Skeletal muscle cell (primary cell): ENCODE results near the gene MPPE1.

Source experiments
- DNase-seq: peaks from one replicate; pipeline ENCODE4 v3.0.0-alpha.2; 2010; ENCODE audit warnings: low read depth
- H3K4me3 ChIP-seq: 2 replicates; pipeline ENCODE4 v1.5.1; 2011; ENCODE audit warnings: low read depth, mild to moderate bottlenecking, control low read depth, low read length, moderate library complexity

Gene MPPE1

DNA sequence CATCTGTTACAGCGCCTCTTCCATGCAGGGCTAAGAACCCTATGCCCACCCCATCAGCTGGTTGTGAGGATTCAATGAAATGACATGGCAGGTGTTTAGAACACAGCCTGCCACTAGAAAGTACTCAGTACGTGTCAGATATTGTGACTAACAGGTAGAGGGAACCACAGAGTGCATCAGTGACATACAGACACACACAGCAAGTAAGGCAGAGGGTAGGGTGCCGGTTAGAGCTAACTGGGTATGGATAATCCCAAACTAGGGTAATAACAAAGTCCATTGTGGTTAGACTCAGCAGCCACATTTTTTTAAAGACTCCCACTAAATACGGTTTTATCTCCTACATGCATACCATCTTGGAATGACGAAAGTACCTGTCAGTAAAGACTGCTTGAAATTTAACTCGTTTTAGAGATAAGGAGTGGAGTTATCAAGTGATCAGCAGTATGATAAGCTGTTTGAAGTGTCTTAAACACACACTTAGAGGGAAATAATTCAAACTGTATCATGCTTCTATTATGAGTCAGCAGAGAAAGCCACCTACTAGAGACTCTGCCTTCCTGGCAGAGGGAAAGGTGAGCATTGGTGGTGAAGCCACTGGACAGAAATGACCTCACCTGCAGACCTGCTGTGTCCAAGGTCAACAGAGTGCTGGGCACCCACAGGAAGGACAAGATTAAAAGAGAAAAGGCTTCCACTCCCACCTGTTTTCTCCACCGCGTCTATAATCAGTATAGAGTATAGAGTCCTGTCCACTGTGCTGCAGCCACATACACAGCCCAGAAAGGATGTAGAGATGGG, 20.6 kb downstream of the MPPE1 start:
- H3K4me3 ChIP-seq: no peak overlapping the region
- DNase-seq: no peak

DNA sequence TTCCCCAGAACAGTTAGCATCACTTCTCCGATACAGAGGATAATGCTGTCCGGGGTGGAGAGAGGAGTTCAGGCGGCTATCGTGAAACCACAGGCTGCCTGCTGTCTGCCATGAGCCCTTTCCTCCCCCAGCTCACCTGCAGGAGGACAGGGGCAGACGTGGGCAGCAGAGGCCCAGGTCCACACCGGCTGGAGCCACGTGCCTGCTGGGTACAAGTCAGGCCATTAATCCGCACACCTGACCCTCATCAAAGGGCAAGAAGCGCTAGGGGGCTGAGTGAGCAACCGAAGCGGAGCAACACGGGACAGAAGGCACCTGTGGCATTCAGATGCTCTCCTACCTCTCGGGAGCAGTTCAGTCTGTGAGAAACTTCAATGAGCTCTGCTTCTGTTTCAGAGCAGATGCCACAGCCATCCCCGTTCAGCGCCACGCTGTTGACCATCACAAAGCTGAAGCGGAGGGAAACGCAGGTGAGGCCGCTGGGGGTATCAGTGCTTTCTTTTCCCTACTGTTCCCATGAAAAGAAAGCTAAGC, 21.5 kb downstream of the MPPE1 start:
- no peak for DNase-seq
- H3K4me3 ChIP-seq: no peak overlapping the region

DNA sequence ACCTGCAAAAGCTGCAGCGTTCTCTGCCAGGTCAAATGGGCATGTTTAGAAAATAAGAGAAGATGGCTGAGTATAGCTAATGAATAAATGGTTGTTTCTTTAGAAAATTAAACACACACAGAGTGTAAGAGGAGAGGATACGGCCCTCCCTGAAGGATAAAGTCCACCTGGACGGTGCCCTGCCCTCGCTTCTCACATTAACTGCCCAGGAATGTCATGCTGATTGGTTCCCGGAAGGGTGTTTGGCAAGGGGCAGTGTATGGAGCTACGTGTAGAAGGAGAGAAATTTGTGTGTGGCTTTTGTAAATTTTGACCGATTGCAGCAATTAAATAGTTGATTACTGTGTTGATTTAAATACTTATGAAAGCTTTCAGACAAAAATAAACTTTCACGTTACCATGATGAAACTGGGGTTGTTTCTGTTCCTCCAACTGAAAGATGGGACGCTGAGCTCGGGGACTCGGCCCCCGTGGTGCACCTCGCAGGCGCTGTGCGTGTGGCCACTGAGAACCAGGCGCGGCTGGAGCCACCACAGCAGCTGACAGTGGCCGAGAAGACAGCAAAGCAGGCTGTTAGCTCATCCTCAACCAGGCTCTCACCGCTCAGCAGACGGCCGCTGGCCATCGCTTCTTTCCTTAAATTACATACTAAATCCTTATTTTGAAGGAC, 22.7 kb downstream of the MPPE1 start:
- H3K4me3 ChIP-seq: no peak overlapping the region
- no peak for DNase-seq

DNA sequence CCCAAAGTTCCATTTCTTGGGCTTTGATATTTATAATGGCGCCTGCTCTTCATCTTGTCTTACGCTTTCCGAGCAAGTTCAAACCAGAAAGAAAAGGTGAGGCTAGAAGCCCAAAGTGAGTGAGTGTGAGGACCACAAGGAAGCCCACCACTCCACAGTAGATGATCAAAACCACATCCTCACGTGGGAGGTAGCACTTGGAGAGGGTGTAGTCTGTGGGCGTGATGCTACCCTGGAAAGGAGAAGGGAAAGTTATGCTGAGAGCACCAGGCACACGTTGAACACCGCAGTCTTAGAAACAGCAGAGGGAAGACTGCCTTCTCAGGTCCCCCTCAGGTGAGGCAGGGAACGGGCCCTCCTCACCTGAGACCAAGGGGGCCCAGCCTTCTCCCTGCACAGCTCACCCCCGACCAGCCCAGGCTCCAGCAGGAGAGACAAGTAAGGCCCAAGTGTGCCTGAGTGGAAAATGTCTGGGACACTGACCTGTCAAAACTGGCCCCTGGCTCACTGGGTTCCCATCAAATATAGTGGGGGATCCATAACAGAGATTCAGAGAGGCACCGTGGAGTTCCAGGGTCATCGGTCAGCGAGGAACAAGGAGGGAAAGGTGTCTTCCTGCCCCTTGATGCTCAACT, 23.6 kb downstream of the MPPE1 start:
- no peak for DNase-seq
- H3K4me3 ChIP-seq: no peak overlapping the region

DNA sequence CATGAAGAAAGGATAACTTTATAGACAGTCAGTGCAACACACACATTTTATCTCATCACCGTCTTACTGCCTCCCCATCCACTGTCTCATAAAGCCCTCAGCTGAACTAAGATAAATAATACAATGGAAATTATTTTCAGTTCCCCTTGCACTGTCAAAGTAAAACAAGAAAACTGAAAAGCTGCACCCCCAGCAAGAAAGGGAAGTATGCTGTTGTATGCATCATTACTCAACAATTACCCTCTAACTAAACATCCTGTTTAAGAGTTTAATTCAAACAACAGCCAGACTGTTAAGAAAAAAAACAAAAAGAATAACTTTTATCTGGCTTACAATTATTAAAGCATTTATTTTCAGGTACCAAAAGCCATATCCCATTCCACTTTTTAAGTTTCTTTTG, 25.0 kb downstream of the MPPE1 start:
- no peak overlapping the region for H3K4me3 ChIP-seq
- DNase-seq: no peak

DNA sequence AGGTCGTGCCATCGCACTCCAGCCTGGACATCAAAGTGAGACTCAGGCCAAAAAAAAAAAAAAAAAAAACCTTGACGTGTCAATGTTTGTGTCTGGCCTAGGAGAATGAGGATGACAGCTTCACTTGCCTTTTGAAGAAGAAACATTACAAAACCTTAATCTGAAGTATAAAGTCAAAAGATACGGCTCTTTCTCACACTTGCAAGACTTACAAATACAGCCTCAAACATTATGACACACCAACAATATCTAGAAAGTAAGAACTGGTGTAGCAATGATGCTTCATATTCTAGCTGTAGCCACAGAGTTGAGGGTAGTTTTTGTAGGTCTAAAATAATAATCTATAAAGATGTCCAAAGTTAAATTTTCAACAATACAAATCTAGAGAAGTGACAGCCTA, 25.5 kb downstream of the MPPE1 start:
- no peak overlapping the region for H3K4me3 ChIP-seq

GRCh38 chr18:11880586-11881304, 27.4 kb downstream of the MPPE1 start:
- H3K4me3 ChIP-seq: no peak overlapping the region
- DNase-seq: no peak

More for the DNA sequence above, 25.5 kb downstream of the MPPE1 start:
- DNase-seq: no peak

GRCh38 chr18:11877497-11878135, 30.5 kb downstream of the MPPE1 start:
- no peak for DNase-seq

DNA sequence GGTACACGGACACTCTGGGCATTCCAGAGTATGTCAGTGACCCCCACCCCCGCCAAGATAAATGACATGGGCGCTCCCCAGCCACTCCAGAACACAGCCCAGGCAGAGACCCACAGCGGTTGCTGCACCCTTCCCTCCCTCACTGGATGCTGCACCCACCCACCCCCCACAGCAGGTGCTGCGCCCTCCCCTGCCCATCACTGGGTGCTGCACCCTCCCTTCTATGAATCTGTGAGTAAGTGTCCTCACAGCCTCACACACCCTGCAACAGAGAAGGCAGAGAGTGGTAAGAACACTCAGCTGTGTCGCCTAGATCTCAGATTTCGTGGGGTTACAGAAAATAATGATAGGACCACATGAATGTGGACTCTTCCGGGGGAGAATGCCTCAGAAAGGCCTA, 33.4 kb downstream of the MPPE1 start:
- H3K4me3 ChIP-seq: no peak overlapping the region
- no peak for DNase-seq

More at GRCh38 chr18:11877497-11878135, 30.5 kb downstream of the MPPE1 start:
- no peak overlapping the region for H3K4me3 ChIP-seq

GRCh38 chr18:11873670-11874340, 34.3 kb downstream of the MPPE1 start:
- DNase-seq: no peak
- H3K4me3 ChIP-seq: no peak overlapping the region

- no peak overlapping the region for H3K4me3 ChIP-seq
- DNase-seq: no peak
These were observed 35.5 kb downstream of the MPPE1 start for GRCh38 chr18:11872479-11873136.

GRCh38 chr18:11871501-11871900, 36.6 kb downstream of the MPPE1 start:
- no peak for DNase-seq
- H3K4me3 ChIP-seq: no peak overlapping the region

DNA sequence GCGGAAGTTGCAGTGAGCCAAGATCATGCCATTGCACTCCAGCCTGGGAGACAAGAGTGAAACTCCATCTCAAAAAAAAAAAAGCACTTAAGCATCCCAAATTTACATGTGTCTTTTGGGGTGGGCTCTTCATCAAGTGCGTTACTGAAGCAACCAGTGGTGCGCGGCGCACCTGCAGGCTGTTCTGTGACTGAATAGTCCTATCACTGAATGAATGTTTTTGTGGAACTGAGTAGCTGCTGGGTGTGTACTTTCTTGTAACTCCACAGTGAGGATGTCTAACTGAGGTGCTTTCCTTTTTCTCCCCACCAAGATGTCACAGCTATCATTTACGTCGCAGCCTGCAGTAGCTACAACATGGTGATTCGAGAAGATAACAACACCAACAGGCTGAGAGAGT, 39.9 kb downstream of the MPPE1 start:
- DNase-seq: no peak
- H3K4me3 ChIP-seq: no peak overlapping the region

DNA sequence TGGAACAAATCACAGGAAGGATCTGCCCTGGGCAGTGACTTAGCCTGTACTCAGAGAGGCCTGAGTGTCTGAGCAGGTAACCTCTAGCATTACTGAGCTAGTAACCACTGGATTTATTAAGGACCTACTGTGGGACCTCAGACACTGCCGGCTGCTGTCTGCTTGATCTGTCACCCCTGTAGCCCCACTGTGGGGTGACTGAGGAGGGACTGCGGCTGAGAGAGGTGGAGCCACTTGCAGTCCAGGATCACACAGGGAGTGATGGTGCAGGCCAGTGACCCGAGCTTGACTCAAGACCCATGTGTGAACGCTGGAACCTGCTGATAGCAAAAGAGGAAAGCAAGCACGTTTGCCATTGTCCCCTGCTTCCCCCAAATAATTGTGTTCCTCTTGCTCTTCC, 41.4 kb downstream of the MPPE1 start:
- no peak overlapping the region for H3K4me3 ChIP-seq

DNA sequence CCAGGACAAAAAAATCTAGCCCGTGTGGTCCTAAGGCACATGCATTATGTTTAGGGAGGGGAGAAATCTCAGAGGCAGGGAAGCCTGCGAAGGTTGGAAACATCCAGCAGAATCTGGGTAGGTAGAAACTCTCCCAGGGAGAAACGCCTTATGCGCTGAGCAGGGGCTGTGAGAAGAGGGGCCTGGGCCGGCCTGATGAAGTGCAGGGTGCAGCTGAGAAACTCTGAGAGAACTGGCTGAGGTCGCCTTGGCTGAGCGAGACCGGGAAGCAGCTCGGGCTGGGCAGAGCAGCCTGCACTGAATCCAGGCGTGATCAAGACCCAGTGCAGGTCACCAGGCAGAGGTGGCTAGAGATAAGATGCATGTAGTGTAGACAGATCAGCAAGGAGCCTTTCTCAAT, 41.8 kb downstream of the MPPE1 start:
- no peak overlapping the region for H3K4me3 ChIP-seq
- DNase-seq: no peak

More for the DNA sequence above, 41.4 kb downstream of the MPPE1 start:
- no peak for DNase-seq

DNA sequence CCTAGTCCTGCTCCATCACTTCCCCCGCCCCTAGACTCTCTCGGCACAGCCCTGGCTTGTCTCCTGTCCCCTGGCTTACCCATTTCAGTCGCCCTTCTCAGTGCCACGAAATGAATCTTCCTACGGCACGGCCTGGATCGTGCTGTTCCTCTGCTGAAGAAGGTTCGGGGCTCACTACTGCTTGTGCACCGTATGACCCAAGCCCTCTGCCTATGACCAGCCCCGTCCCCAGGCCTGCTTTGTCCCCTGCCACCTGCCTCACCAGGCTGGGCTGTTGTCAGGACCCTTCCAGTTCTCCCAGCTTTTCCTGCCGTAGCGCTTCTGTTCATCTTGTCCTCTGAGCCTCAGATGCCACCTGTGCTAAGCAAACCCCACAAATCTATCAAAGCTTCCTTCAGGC, 43.0 kb downstream of the MPPE1 start:
- no peak overlapping the region for H3K4me3 ChIP-seq
- no peak for DNase-seq

DNA sequence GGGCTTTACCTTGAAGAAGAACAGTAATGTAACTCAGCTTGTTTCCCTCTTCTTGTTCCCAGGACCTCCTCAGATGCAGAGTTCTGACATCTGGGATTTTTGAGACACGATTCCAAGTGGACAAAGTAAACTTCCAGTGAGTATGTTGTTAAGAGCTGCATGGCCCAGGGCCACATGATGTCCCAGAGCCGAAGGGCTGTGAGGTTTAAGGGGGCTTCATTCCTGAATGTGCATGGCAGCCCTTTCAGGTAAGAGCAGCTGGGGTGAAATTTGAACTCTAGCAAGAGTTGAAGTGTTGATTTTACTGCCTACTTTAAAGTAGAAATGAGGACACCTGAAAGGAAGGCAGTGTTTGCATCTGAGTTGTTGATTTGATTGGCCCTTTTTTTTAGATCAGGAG, 43.6 kb downstream of the MPPE1 start:
- no peak overlapping the region for H3K4me3 ChIP-seq
- no peak for DNase-seq

- H3K4me3 ChIP-seq: no peak overlapping the region
- DNase-seq: no peak
These were observed 45.5 kb downstream of the MPPE1 start for GRCh38 chr18:11862468-11863137.
